Esophagus squamous epithelium (tissue), 5 donors: ENCODE measurements around the gene ATRNL1. TPM values are rescaled to one million over a fixed set of nuclear protein-coding genes. Genes with fewer than 3 reads are reported as not detected.

Experiments used
- DNase-seq: peaks from one replicate; lab custom pipeline; 2025; lab: John Stamatoyannopoulos, UW
- H3K27ac ChIP-seq, 4 donors: fragments of 200-600 bp; sonication (generic); one replicate each; pipeline ENCODE4 v1.5.1; 2016 to 2019; ENCODE audit warnings: mild to moderate bottlenecking in 1 of 4
- H3K27me3 ChIP-seq, 4 donors: fragments of 200-600 bp; sonication (generic); 1 replicate in 3 of 4; 2 replicates in 1 of 4; pipeline versions ENCODE4 v1.5.1 to v1.6.0; 2017 to 2021; ENCODE audit warnings: antibody characterized with exemption in 1 of 4
- H3K36me3 ChIP-seq, 3 donors: fragments of 200-600 bp; sonication (generic); one replicate each; pipeline ENCODE4 v1.5.1; 2016 to 2019
- H3K4me1 ChIP-seq, 3 donors: fragments of 200-600 bp; sonication (generic); one replicate each; pipeline ENCODE4 v1.5.1; 2017 to 2019
- H3K4me3 ChIP-seq, 4 donors: fragments of 200-600 bp; sonication (generic); 1 replicate in 3 of 4; 2 replicates in 1 of 4; pipeline ENCODE4 v1.5.1; 2016 to 2019; ENCODE audit warnings: mild to moderate bottlenecking in 2 of 4, moderate library complexity in 1 of 4
- H3K9me3 ChIP-seq, 3 donors: fragments of 200-600 bp; sonication (generic); one replicate each; pipeline ENCODE4 v1.5.1; 2016 to 2019
- CTCF ChIP-seq, 6 experiments: fragments of 450-650 bp in 4 of 6; fragments of 200-600 bp in 2 of 6; sonication (generic) in 2 of 6; IDR thresholded peaks; one replicate each; pipeline ENCODE4 v1.5.1; 2016 to 2019; ENCODE audit warnings: antibody characterized with exemption in 6 of 6, mild to moderate bottlenecking in 4 of 6, moderate library complexity in 4 of 6
- POLR2A ChIP-seq, 4 donors: fragments of 450-650 bp; IDR thresholded peaks; one replicate each; pipeline ENCODE4 v1.6.1; 2017; ENCODE audit warnings: antibody characterized with exemption in 4 of 4, mild to moderate bottlenecking in 4 of 4, moderate library complexity in 3 of 4
- WGBS, 2 donors: methylation state at CpG; one replicate each; pipeline ENCODE4 v1.1.5; 2018; 5-methylcytosine and 5-hydroxymethylcytosine counted together
- intact Hi-C: fragments of 100-400 bp; cut with DNase I; formaldehyde crosslinking; loops from one replicate; pipeline ENCODE4 v1.15.0; 2022
- total RNA-seq, 4 donors: library from RNA; depleted of rRNA; stranded (reverse); fragments of >200 nt; gene quantifications; one replicate each; pipeline ENCODE4 v1.1.0, GENCODE V29; 2016
- donor health status: DM: yes; HTN: yes; CAD: no.

The ATRNL1 gene
- total RNA-seq, 4 donors from 2014 or later, result 0.64 to 15.1 (median 2.6) TPM

GRCh38 chr10:115981081-115981480 is 887.9 kb downstream of the ATRNL1 start:
- Histone ChIP-seq H3K9me3 (no peaks in the 10 kb centered on the region), H3K4me3 (peak overlapping the region in 1 of 4 donors; percentile 5), H3K4me1 (no peaks in the 10 kb centered on the region), H3K27me3 (no peaks in the 10 kb centered on the region), H3K27ac (no peak overlapping the region), H3K36me3 (no peaks in the 10 kb centered on the region)
- TF ChIP-seq CTCF (IDR thresholded peaks at IDR 0.05), result no peak
- no peak for TF ChIP-seq POLR2A (IDR thresholded peaks at IDR 0.05)
- DNase-seq, result no peak
- intact Hi-C loops, result no loop called here
- WGBS, 2 donors, result 46 to 50% methylated on average over 5 to 7 of the region's 8 CpGs

GRCh38 chr10:115982076-115982475 is 888.9 kb downstream of the ATRNL1 start:
- TF ChIP-seq CTCF (IDR thresholded peaks at IDR 0.05) (no peak), POLR2A (IDR thresholded peaks at IDR 0.05) (no peak)

GRCh38 chr10:115982526-115982925 is 889.4 kb downstream of the ATRNL1 start:
- TF ChIP-seq CTCF (IDR thresholded peaks at IDR 0.05) (no peak), POLR2A (IDR thresholded peaks at IDR 0.05) (no peak)
- Histone ChIP-seq H3K4me3 (no peak overlapping the region), H3K27me3 (no peaks in the 10 kb centered on the region), H3K27ac (no peak overlapping the region), H3K9me3 (no peaks in the 10 kb centered on the region), H3K36me3 (no peaks in the 10 kb centered on the region), H3K4me1 (no peaks in the 10 kb centered on the region)
- 51 to 81% methylated on average over 2 of the region's 2 CpGs for WGBS, 2 donors
- intact Hi-C loops, result no loop called here
- no peak for DNase-seq

More at GRCh38 chr10:115982076-115982475, 888.9 kb downstream of the ATRNL1 start:
- Histone ChIP-seq H3K4me1 (no peaks in the 10 kb centered on the region), H3K36me3 (no peaks in the 10 kb centered on the region), H3K4me3 (no peak overlapping the region), H3K27me3 (no peaks in the 10 kb centered on the region), H3K9me3 (no peaks in the 10 kb centered on the region), H3K27ac (no peak overlapping the region)
- 68 to 80% methylated on average over 4 to 6 of the region's 6 CpGs for WGBS, 2 donors
- intact Hi-C loops, result no loop called here
- DNase-seq, result no peak

GRCh38 chr10:115985786-115986185 is 892.6 kb downstream of the ATRNL1 start:
- TF ChIP-seq POLR2A (IDR thresholded peaks at IDR 0.05) (no peak), CTCF (IDR thresholded peaks at IDR 0.05) (no peak)
- WGBS, 2 donors, result 7 to 35% methylated on average over 1 of the region's 1 CpG
- no peak for DNase-seq
- Histone ChIP-seq H3K4me1 (no peaks in the 10 kb centered on the region), H3K27me3 (no peaks in the 10 kb centered on the region), H3K27ac (no peak overlapping the region), H3K36me3 (no peaks in the 10 kb centered on the region), H3K9me3 (no peaks in the 10 kb centered on the region), H3K4me3 (no peak overlapping the region)
- intact Hi-C loops, result no loop called here

GRCh38 chr10:115988380-115988779 is 895.2 kb downstream of the ATRNL1 start:
- TF ChIP-seq POLR2A (IDR thresholded peaks at IDR 0.05), result no peak
- no peak for TF ChIP-seq CTCF (IDR thresholded peaks at IDR 0.05)
- WGBS, 2 donors, result 87% methylated on average over 3 of the region's 3 CpGs
- H3K36me3 ChIP-seq, result no peaks in the 10 kb centered on the region
- H3K9me3 ChIP-seq, result no peaks in the 10 kb centered on the region
- no peak overlapping the region for H3K27ac ChIP-seq
- intact Hi-C loops, result no loop called here
- no peak overlapping the region for H3K4me3 ChIP-seq
- H3K27me3 ChIP-seq, result no peaks in the 10 kb centered on the region
- H3K4me1 ChIP-seq, result no peaks in the 10 kb centered on the region
- DNase-seq, result no peak
